OCI-LY3 (cell line): ENCODE measurements around the gene CD200.

ENCODE experiments used
- EZH2phosphoT487 ChIP-seq: fragments of 200-600 bp; shearing (Covaris generic); IDR thresholded peaks from 2 replicates; pipeline ENCODE4 v1.6.1; 2018; ENCODE audit warnings: antibody characterized with exemption, mixed run types, low read depth
- TF ChIP-seq, protein P1 (sequence below): fragments of 200-600, 300-600 bp; sonication (generic); IDR thresholded peaks from 2 replicates; pipeline ENCODE4 v1.5.1; 2014; ENCODE audit warnings: antibody characterized with exemption, low read length, low read depth

GRCh38 chr3:112314649-112315048 is 18.3 kb upstream of the CD200 start:
- TF ChIP-seq, protein P1, sequence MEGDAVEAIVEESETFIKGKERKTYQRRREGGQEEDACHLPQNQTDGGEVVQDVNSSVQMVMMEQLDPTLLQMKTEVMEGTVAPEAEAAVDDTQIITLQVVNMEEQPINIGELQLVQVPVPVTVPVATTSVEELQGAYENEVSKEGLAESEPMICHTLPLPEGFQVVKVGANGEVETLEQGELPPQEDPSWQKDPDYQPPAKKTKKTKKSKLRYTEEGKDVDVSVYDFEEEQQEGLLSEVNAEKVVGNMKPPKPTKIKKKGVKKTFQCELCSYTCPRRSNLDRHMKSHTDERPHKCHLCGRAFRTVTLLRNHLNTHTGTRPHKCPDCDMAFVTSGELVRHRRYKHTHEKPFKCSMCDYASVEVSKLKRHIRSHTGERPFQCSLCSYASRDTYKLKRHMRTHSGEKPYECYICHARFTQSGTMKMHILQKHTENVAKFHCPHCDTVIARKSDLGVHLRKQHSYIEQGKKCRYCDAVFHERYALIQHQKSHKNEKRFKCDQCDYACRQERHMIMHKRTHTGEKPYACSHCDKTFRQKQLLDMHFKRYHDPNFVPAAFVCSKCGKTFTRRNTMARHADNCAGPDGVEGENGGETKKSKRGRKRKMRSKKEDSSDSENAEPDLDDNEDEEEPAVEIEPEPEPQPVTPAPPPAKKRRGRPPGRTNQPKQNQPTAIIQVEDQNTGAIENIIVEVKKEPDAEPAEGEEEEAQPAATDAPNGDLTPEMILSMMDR: no peak
- no peak for TF ChIP-seq EZH2phosphoT487
